Vagina (tissue), 2 donors: ENCODE results near the gene IMP4.

Experiments
- POLR2AphosphoS5 ChIP-seq, 2 donors: sonication (generic); formaldehyde crosslinking; IDR thresholded peaks; one replicate each; pipeline ENCODE4 v1.9.0; 2017; ENCODE audit warnings: antibody characterized with exemption in 2 of 2, mild to moderate bottlenecking in 2 of 2, low read depth in 1 of 2; ENCODE audit not compliant: insufficient read depth in 1 of 2
- TF ChIP-seq, protein P1 (sequence below), 3 experiments: fragments of 450-650 bp in 2 of 3; fragments of 200-600 bp in 1 of 3; sonication (generic) in 1 of 3; IDR thresholded peaks; one replicate each; pipeline ENCODE4 v1.5.1; 2017 to 2019; ENCODE audit warnings: antibody characterized with exemption in 3 of 3, mild to moderate bottlenecking in 2 of 3, moderate library complexity in 2 of 3

DNA sequence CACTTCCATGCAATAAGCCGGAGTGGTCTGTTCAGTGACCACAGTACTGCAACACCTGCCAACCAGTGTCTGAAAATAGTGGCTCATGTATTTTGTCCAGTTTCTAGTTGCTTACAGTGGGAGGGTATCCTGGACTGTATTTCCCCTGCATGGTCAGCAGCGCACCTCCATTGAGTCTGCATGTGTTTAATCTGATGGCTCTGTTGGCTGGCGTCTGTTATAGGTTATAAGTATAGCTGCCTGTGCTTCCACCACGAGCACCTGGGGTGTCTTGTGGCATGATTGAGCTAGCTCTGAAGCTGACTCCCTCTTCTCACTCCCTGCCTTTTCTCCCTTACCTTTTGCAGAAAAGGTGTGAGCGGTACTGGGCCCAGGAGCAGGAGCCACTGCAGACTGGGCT, 26.1 kb downstream of the IMP4 start:
- TF ChIP-seq POLR2AphosphoS5 (IDR thresholded peaks at IDR 0.05; ENCODE audit: insufficient read depth in 1 of 2, low read depth in 1 of 2), result no peak
- TF ChIP-seq, protein P1, sequence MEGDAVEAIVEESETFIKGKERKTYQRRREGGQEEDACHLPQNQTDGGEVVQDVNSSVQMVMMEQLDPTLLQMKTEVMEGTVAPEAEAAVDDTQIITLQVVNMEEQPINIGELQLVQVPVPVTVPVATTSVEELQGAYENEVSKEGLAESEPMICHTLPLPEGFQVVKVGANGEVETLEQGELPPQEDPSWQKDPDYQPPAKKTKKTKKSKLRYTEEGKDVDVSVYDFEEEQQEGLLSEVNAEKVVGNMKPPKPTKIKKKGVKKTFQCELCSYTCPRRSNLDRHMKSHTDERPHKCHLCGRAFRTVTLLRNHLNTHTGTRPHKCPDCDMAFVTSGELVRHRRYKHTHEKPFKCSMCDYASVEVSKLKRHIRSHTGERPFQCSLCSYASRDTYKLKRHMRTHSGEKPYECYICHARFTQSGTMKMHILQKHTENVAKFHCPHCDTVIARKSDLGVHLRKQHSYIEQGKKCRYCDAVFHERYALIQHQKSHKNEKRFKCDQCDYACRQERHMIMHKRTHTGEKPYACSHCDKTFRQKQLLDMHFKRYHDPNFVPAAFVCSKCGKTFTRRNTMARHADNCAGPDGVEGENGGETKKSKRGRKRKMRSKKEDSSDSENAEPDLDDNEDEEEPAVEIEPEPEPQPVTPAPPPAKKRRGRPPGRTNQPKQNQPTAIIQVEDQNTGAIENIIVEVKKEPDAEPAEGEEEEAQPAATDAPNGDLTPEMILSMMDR (IDR thresholded peaks at IDR 0.05), result no peak
